ENCODE results near the gene PIEZO1.
A peak's percentile ranks its signal among the peaks of the same experiment; 100 is the strongest.

PIEZO1 gene

GRCh38 chr16:88753602-88754001 is 31.4 kb downstream of the PIEZO1 start:
- no peak for DNase-seq (ENCODE audit: low read depth in 3 of 3, low spot score in 1 of 3)

GRCh38 chr16:88753191-88753590 is 31.8 kb downstream of the PIEZO1 start:
- no peak for DNase-seq (ENCODE audit: low read depth in 3 of 3, low spot score in 1 of 3)

DNA sequence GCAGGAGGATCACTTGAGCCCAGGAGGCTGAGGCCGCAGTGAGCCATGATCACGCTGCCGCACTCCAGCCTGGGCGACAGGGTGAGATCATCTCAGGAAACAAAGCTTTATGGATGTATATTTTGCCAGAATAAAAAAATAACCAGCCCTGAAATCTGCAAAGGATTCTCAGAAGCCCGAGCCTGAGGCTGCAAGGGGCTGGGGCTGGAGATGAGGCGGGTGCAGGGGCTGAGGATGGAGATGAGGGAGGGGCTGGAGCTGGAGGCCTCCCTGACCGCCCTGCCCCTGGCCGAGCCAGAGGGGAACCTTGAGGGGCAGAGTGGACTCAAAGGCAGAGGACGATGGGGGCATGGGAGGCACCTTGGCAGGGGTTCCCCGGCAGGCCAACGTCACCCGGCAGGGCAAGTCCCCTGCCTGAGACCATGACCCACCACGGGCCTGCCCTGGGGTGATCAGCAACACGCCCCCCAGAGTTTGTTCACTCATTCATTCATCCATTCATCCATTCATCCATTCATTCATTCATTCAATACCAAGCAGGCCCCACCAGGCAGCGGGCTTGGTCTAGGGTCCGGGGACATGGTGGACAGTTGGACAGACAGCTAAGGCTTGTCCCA is 32.5 kb downstream of the PIEZO1 start:
- DNase-seq (ENCODE audit: low read depth in 3 of 3, low spot score in 1 of 3): no peak

GRCh38 chr16:88750854-88751253 is 34.2 kb downstream of the PIEZO1 start:
- no peak for DNase-seq (ENCODE audit: low read depth in 3 of 3, low spot score in 1 of 3)

GRCh38 chr16:88749358-88749757 is 35.7 kb downstream of the PIEZO1 start:
- DNase-seq (ENCODE audit: low read depth in 3 of 3, low spot score in 1 of 3): no peak

DNA sequence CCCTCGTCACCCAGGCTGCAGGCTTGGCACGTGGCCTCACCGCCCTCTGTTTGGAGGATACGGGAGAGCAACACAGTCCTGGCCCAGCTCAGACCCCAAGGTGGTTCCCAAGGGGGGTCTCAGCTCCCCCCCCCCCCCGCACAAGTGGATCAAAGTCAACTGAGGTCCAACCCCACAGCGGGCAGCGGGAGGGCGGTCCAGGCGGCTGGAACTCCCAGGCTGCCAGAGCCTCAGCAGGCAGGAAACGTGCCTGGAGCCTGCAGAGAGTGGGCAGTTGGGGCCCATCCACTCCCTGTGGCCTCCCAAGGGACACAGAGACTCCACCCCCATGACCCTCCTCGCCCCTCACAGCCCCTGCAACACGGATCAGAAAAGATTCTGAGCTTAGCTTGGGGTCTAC is 36.7 kb downstream of the PIEZO1 start:
- DNase-seq (ENCODE audit: low read depth in 3 of 3, low spot score in 1 of 3): no peak

DNA sequence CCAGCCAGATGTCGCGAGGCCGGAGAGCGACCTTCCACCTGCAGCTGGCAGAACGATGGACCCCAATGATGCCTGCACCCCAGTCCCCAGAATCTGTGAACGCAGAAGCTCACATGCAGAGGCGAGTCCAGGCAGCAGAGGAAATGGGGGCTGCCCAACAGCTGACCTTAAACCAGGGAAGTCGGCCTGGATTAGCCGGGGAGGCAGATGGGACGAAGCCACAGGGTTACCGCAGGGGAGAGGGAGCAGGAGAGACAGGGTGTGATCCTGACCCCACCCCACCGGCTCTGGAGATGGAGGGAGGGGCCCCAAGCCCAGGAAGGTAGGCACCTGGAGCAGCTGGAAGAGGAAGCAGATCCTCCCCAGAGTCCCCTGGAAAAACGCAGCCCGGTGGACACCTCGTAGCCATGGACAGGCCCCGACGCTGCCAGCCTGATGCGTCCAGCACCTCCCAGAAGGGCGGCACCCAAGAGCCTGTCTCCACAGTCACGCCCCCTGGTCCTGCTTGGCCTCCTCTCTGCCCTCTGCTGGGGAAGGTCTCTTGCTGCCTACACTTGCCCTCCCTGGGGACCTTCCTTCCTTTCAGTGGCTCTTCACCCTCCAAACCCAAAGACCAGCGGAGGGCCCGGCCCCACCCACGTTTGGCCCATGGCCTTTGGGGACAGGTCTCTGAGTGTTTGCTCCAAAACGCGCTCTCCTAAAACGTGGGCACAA is 37.3 kb downstream of the PIEZO1 start:
- no peak for DNase-seq (ENCODE audit: low read depth in 3 of 3, low spot score in 1 of 3)

- DNase-seq (ENCODE audit: low read depth in 3 of 3, low spot score in 1 of 3): no peak
Observed at GRCh38 chr16:88746506-88746905, 38.5 kb downstream of the PIEZO1 start.

DNA sequence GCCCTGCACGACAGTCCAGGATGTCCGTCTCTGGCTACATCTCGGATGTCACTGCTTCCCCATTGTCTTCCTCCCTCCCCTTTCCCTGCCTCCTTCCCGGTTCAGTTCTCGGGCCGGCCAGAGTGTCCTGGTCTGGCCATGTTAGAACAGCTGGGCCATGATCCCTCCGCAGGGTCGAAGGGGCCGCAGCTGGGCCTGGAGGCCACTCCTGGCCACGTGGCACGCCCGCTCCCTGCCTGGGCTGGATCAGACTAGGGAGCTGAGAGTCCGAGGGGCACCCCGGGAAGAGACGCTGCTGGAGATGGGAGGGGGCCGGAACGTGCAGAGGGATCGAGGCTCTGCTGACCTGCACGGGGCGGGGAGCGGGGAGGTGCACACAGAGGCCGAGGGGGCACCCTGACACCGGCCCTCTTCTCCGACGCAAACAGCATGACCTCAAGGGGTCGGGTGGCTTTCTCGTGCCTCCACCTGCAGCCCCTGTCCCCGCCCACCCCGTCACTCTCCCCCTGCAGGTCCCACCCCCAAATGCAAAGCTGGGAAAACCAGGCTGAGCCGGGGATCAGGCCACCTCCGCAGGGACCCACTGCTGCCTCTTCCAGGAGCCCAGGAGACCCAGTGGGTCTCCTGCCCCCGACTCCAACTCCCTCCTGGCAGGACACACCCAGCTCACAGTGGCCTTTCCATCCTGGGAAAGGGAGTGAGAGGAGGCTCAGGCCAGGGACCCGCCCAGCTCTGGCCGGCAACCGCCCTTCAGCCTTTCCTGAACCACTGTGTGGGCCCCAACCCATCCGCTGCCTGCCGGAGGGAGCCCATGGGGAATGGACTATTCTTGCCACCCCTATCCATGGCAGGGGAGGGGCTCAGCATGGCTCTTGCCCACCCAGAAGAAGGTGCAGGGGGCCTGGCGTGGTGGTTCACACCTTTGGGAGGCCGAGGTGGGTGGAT is 40.2 kb downstream of the PIEZO1 start:
- DNase-seq (ENCODE audit: low read depth in 3 of 3, low spot score in 1 of 3): no peak

GRCh38 chr16:88743693-88744576 is 41.1 kb downstream of the PIEZO1 start:
- DNase-seq (ENCODE audit: low read depth in 3 of 3, low spot score in 1 of 3): peak; percentile 44 to 73 (median 54)

GRCh38 chr16:88742896-88743605 is 42.0 kb downstream of the PIEZO1 start:
- no peak for DNase-seq (ENCODE audit: low read depth in 3 of 3, low spot score in 1 of 3)

DNA sequence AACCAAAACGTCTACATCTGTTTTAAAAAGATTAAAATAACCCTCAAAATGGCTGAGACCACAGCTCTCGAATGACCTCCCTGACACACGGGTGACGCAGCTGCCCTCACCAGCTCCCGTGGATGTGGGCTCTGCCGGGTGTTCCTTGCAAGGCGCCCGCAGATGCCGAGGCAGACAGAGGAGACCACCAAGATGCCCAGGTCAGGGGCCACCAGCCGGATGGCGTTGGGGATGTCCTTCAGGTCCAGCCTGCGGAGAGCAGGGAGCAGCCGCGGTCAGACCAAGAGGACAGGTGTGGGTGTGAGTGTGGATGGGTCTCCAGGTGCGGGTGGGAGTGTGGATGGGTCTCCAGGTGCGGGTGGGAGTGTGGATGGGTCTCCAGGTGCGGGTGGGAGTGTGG is 43.7 kb downstream of the PIEZO1 start:
- no peak for DNase-seq (ENCODE audit: low read depth in 3 of 3, low spot score in 1 of 3)

- DNase-seq (ENCODE audit: low read depth in 3 of 3, low spot score in 1 of 3): no peak
Observed at GRCh38 chr16:88740727-88741055, 44.3 kb downstream of the PIEZO1 start.

GRCh38 chr16:88739977-88740726 is 44.9 kb downstream of the PIEZO1 start:
- no peak for DNase-seq (ENCODE audit: low read depth in 3 of 3, low spot score in 1 of 3)

GRCh38 chr16:88739139-88739976 is 45.7 kb downstream of the PIEZO1 start:
- DNase-seq (ENCODE audit: low read depth in 3 of 3, low spot score in 1 of 3): no peak

DNA sequence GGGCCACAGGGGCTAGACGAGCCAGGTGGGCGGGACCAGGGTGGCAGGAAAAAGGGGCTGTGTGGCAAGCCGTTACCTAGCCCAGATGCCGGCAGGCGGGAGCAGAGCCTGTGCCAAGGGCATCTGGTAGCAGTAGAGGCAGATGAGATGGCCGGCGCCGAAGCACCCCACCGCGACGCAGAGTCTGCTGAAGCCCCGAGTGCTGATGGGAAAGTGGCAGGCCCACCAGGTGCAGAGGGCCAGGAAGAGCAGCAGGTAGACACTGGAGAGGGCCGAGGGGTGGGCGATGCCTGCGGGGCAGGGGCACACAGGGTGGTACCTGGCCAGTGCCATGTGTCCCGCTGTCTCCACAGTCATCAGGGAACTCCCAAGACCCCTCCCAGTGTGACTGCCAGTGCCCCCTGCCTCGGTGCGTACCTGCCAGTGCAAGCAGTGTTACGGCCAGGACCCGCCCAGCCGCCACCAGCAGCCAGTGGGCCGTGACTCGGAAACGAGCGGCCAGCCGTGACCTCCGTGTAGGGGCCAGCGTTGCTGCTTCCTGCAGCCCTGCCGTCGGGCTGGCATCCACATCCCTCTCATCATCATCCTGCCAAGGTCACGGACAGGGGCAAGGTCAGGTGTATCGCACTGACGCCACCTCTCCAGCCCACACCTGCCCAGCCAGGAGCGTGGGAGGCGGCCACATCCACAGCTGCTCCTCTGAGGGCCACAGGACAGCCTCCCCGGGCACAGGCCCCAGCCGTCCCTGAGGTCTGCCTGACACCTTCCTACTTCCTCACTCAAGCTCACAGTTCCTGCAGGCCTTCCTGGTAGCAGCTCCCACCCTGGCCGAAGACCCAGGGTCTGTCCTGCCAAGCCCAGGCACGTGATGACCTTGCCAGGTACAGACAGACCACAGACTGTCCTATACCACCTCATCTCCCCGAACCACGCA is 46.6 kb downstream of the PIEZO1 start:
- DNase-seq (ENCODE audit: low read depth in 3 of 3, low spot score in 1 of 3): no peak

GRCh38 chr16:88737298-88738150 is 47.5 kb downstream of the PIEZO1 start:
- peak in 2 of 3 donors; percentile 61 to 67 for DNase-seq (ENCODE audit: low read depth in 3 of 3, low spot score in 1 of 3)
